GM19452 (cell line): ENCODE measurements around the gene RIC8A.
"Not testable (repeated sequence)": the region's sequence is repeated elsewhere in the genome, so short reads cannot be mapped to it uniquely, and the experiment has no call there.

Source experiments
- ATAC-seq: cut with Tn5 transposase; IDR thresholded peaks from one replicate; pipeline ENCODE4 v1.9.1; 2021; ENCODE audit not compliant: unreplicated experiment

The RIC8A gene

DNA sequence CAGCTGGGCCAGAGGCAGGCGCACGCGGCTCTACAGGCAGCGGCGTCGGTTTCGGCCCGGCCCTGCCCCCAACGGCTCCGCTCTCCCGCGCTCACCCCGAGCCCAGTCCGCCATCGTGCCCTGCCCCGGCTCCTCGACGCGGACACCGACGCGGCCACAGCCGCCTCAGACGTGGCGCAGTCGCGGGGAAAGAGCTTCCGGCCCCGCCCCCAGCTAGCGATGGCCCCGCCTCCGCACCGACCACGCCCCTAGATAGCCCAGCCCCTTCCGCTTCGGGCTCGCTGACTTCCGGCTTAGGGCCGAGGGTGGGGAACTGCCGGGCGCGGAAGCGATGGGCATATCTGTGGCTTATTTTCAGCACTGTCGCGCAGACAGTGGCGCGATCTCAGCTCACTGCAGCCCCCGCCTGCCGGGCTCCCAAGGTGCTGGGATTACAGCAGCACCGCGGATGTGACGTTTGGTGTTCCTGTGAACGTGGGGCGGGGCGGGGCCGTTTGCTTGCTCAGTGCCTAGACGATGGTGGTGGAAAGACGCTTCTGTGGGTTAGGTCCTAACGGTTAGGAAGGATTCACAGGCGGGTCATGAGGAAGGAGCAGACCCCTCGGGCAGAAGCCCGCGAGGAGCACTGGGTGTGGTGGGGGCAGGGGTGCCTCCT, at the start of gene RIC8A, which contains the start of gene BET1L:
RIC8A (plus strand) TSS at position 501 of the 655 bp plus-strand sequence. CDS start 1,147 bp downstream, outside the sequence.
BET1L (minus strand) TSS at position 192 of the 655 bp plus-strand sequence; CDS start at position 114, 78 bp downstream.
- peak; percentile 74 for ATAC-seq

DNA sequence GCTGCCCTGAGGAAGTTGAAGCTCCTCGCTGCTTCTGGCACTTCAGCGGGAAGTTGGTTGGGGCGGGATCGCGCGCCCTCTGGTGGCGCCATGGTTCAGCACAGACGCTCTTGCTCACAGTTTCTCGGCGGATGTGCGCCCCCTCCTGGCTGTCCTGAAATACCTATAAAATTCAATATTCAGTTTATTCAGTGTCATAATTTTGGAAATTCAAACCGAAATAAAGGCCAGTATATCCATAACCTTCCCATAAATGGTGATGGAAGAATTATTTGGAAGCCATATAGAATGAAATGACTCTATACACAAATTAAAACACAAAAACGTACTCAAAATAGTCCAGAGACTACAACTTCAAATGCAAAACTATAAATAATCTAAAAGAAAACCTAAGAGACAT, 27.3 kb upstream of the RIC8A start:
- ATAC-seq = not testable (repeated sequence)

DNA sequence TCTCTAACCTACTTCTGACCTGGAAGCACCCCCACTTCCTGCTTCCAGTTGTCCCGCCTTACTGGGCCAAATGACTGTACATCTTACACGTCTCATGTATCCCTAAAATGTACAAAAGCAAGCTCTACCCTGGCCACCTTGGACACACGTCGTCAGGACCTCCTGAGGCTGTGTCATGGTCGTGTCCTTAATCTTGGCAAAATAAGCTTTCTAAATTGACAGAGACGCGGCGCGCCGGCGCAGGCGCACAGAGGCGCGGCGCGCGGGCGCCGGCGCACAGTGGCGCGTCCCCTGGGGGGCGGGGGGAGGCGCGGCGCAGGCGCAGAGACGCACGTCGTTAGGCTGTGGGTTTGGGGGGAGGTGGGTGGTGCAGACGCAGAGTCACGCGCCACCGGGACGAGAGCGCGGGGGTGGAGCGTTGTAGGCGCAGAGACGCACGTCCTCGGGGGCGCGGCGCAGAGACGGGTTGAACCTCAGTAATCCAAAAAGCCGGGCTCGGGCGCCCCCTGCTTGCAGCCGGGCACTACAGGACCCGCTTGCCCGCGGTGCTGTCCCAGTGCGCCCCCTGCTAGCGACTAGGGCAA, 18.2 kb upstream of the RIC8A start:
- ATAC-seq = not testable (repeated sequence)

GRCh38 chr11:189843-190311, 17.6 kb upstream of the RIC8A start:
- ATAC-seq = peak; percentile 71

DNA sequence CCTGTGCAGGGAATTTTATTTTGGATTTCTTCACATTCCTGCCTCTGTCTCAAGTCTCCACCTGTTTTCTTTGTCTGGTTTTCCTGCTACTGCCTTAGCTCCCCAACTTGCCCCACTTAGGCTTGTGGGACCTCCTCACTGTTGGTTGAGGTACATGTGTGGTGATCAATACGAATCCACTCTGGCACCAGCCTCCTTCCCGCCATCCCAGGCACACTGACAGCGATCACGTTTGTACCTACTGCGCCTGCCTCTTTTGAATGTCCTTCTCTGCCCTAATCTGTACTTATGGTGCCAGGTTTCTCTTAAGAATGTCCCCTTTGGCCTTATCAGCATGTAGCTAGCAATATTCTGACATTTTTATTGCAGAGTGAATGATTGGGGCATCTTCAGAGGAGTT, 17.0 kb upstream of the RIC8A start:
- ATAC-seq = not testable (repeated sequence)

DNA sequence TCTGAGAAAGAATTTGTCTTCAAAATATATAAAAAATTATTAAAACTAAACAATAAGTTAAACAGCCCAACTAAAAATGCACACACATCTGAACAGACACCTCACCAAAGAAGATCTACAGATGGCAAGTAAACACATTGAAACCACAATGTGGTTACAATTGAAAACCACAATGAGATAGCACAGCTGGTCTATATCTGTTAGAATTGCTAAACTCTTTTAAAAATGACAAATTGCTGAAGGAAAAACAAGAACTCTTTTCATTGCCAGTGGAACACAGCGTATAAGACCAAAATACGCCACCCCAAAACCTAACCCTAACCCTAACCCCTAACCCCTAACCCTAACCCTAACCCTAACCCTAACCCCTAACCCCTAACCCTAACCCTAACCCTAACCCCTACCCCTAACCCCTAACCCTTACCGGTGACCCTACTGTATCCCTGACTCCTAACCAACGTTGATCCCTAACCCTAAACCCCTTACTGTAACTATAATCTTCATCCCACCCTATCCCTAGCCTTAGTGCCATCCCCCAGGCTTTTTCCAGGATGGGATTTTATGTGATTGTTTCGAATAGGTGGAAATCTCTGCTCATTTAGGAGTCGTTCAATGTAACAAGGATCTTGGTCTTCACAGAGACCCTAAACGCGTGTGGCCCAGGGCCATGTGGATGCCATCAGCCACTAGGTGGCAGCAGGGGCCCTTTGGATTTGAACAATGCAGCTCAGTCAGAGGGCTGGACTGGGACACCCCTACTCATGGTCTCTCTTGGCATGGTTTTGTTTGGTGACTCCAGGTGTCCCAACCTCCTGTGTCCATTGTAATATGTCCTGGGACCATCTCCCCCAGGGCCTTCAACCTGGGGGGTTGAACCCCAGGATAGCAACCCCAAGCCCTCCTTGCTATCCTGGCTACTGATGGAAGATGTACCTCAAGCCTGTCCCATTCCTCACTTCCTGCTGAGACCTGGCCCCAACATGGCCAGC, 15.7 kb upstream of the RIC8A start:
- not testable (repeated sequence) for ATAC-seq

- not testable (repeated sequence) for ATAC-seq
These were observed 14.8 kb upstream of the RIC8A start, which contains the start of gene SCGB1C1 for GRCh38 chr11:192674-193128. Gene SCGB1C1 (plus strand): TSS chr11:193078. CDS start chr11:193100, 22 bp downstream.

GRCh38 chr11:193481-193880, 14.0 kb upstream of the RIC8A start:
- not testable (repeated sequence) for ATAC-seq

DNA sequence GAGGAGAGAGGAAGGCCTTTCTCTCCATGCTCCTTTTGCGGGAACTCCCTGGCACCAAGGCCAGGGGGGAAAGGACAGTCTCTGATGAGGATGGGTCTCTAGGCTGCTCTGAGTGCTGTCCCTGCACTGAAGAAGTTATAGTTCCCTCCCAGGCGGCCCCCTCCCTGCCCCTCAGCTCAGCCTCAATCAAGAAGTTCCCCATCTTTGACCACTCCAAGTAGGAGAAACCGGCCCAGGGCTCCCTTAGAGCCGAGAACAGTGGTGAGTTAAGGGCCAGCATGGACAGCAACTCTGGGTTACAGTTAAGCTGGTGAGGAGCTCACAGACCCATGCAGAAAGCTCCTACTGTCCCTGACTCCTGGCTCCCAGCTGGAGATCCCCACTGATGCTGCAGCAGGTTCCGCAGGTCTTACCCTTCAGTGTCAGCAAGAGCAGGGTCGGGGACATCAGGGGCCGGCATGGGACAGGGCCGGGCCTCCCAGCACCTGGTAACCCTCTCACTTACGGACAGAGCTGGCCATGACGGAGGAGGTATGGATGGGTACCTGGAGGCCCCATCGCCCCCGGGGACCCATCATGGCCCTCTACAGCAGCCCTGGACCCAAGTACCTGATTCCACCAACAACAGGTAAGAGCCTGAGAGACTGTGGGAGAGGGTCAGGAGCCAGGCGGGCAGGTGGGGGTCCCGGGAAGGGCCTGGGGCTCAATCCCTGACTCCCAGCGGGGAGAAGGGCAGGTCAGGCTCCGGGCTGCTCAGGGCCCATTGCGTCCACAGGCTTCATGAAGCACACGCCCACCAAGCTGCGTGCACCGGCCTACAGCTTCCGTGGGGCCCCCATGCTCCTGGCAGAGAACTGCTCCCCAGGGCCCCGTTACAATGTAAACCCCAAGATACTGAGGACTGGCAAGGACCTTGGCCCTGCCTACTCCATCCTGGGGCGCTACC, 10.4 kb upstream of the RIC8A start:
- no peak for ATAC-seq

- ATAC-seq = no peak
These were observed 9.7 kb upstream of the RIC8A start for GRCh38 chr11:197741-198235.

- ATAC-seq = no peak
These were observed 9.2 kb upstream of the RIC8A start for GRCh38 chr11:198236-198806.

DNA sequence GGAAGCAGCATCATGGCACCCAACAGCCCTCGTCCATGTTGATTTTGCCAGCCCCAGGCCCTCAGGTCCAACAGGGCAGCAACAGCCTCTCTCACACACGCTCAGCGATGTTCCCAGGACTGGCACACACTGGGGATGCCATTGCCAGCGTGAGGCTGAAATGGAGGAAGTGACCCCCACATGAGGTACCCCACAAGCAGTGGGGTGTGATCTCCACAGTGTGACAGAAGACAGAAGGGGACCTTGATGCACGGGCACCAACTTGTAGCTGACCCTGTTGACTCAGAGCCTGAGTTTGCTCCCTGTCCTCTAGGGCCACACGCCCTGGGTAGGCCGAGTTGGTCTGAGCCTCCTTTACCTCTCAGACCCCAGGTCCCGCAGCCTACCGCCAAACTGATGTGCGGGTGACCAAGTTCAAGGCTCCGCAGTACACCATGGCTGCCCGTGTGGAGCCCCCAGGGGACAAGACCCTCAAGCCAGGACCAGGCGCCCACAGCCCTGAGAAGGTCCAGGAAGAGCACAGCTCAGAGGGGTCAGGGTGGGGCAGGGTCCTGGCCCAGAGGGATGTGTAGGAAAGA, 8.4 kb upstream of the RIC8A start:
- ATAC-seq = no peak

- no peak for ATAC-seq
These were observed 7.7 kb upstream of the RIC8A start for GRCh38 chr11:199782-200181.

GRCh38 chr11:200224-201003, 7.1 kb upstream of the RIC8A start:
- ATAC-seq = no peak

GRCh38 chr11:201966-202365, 5.5 kb upstream of the RIC8A start:
- ATAC-seq = no peak

GRCh38 chr11:202490-202889, 5.0 kb upstream of the RIC8A start:
- ATAC-seq = no peak

GRCh38 chr11:203056-203944, 4.2 kb upstream of the RIC8A start:
- ATAC-seq = no peak
